ENCODE results near the gene SH3RF1.

- no peak for TF ChIP-seq CTCF (IDR thresholded peaks at IDR 0.05)
- TF ChIP-seq EP300 (IDR thresholded peaks at IDR 0.05) = no peak
- no peak for TF ChIP-seq POLR2A (IDR thresholded peaks at IDR 0.05)
These were observed 11.5 kb downstream of the SH3RF1 start for GRCh38 chr4:169259271-169259670.
